Measurements from ENCODE around the gene UGT1A10. TPM values are rescaled to one million over a fixed set of nuclear protein-coding genes. Genes with fewer than 3 reads are reported as not detected.
"Not testable (repeated sequence)": the region's sequence is repeated elsewhere in the genome, so short reads cannot be mapped to it uniquely, and the experiment has no call there.

UGT1A10 gene
- total RNA-seq, result not detected

- not testable (repeated sequence) for H3K9me3 Mint-ChIP-seq, H3K27ac Mint-ChIP-seq, H3K36me3 Mint-ChIP-seq, H3K4me1 Mint-ChIP-seq, DNase-seq, H3K4me3 Mint-ChIP-seq
- peaks cover 19% of the 10 kb centered on the region for H3K27me3 Mint-ChIP-seq
Measured at GRCh38 chr2:233636306-233636705, at the start of gene UGT1A10. TSS of gene UGT1A10 (plus strand) at chr2:233636448. CDS start at chr2:233636523, 75 bp downstream.

GRCh38 chr2:233588400-233588799 lies 47.8 kb upstream of the UGT1A10 start:
- no peak for DNase-seq
- Mint-ChIP-seq H3K27ac (no peak overlapping the region), H3K9me3 (no peaks in the 10 kb centered on the region), H3K27me3 (peaks cover 24% of the 10 kb centered on the region), H3K4me1 (peaks cover 3% of the 10 kb centered on the region), H3K4me3 (no peak overlapping the region), H3K36me3 (no peaks in the 10 kb centered on the region)

GRCh38 chr2:233592706-233593105 lies 43.5 kb upstream of the UGT1A10 start:
- H3K27ac Mint-ChIP-seq, H3K36me3 Mint-ChIP-seq, H3K27me3 Mint-ChIP-seq, DNase-seq, H3K9me3 Mint-ChIP-seq, H3K4me3 Mint-ChIP-seq, H3K4me1 Mint-ChIP-seq: not testable (repeated sequence)

GRCh38 chr2:233593201-233593600 lies 43.0 kb upstream of the UGT1A10 start:
- no peak for DNase-seq
- Mint-ChIP-seq H3K36me3 (no peaks in the 10 kb centered on the region), H3K4me1 (no peaks in the 10 kb centered on the region), H3K4me3 (no peak overlapping the region), H3K27me3 (peaks cover 5% of the 10 kb centered on the region), H3K27ac (no peak overlapping the region), H3K9me3 (no peaks in the 10 kb centered on the region)

GRCh38 chr2:233597522-233597921 lies 38.7 kb upstream of the UGT1A10 start:
- H3K9me3 Mint-ChIP-seq, result no peaks in the 10 kb centered on the region
- peaks cover 13% of the 10 kb centered on the region for H3K27me3 Mint-ChIP-seq
- no peaks in the 10 kb centered on the region for H3K36me3 Mint-ChIP-seq
- no peaks in the 10 kb centered on the region for H3K4me1 Mint-ChIP-seq
- no peak overlapping the region for H3K4me3 Mint-ChIP-seq
- DNase-seq, result no peak
- H3K27ac Mint-ChIP-seq, result no peak overlapping the region

GRCh38 chr2:233598952-233599351 lies 37.3 kb upstream of the UGT1A10 start:
- Mint-ChIP-seq H3K9me3 (no peaks in the 10 kb centered on the region), H3K4me3 (no peak overlapping the region)

GRCh38 chr2:233600386-233600785 lies 35.9 kb upstream of the UGT1A10 start:
- H3K4me3 Mint-ChIP-seq, result no peak overlapping the region
- no peaks in the 10 kb centered on the region for H3K4me1 Mint-ChIP-seq
- no peak for DNase-seq
- no peaks in the 10 kb centered on the region for H3K9me3 Mint-ChIP-seq
- no peaks in the 10 kb centered on the region for H3K36me3 Mint-ChIP-seq
- H3K27me3 Mint-ChIP-seq, result peaks cover 16% of the 10 kb centered on the region
- H3K27ac Mint-ChIP-seq, result no peak overlapping the region

More at GRCh38 chr2:233598952-233599351, 37.3 kb upstream of the UGT1A10 start:
- H3K36me3 Mint-ChIP-seq, result no peaks in the 10 kb centered on the region
- peaks cover 16% of the 10 kb centered on the region for H3K27me3 Mint-ChIP-seq
- no peaks in the 10 kb centered on the region for H3K4me1 Mint-ChIP-seq
- DNase-seq, result no peak
- H3K27ac Mint-ChIP-seq, result no peak overlapping the region

GRCh38 chr2:233602076-233602475 lies 34.2 kb upstream of the UGT1A10 start:
- no peaks in the 10 kb centered on the region for H3K36me3 Mint-ChIP-seq
- H3K27ac Mint-ChIP-seq, result no peak overlapping the region
- H3K4me1 Mint-ChIP-seq, result no peaks in the 10 kb centered on the region
- H3K9me3 Mint-ChIP-seq, result peaks cover 1% of the 10 kb centered on the region
- no peak for DNase-seq
- H3K4me3 Mint-ChIP-seq, result no peak overlapping the region
- peaks cover 16% of the 10 kb centered on the region for H3K27me3 Mint-ChIP-seq

- Mint-ChIP-seq H3K4me1 (no peaks in the 10 kb centered on the region), H3K27ac (no peak overlapping the region), H3K36me3 (no peaks in the 10 kb centered on the region), H3K9me3 (peaks cover 1% of the 10 kb centered on the region), H3K27me3 (peaks cover 16% of the 10 kb centered on the region), H3K4me3 (no peak overlapping the region)
- DNase-seq, result no peak
Measured at GRCh38 chr2:233603520-233603919, 32.7 kb upstream of the UGT1A10 start.

GRCh38 chr2:233604826-233605225 lies 31.4 kb upstream of the UGT1A10 start:
- no peak for DNase-seq
- H3K9me3 Mint-ChIP-seq, result peaks cover 1% of the 10 kb centered on the region
- no peak overlapping the region for H3K4me3 Mint-ChIP-seq
- H3K27ac Mint-ChIP-seq, result no peak overlapping the region
- H3K4me1 Mint-ChIP-seq, result no peaks in the 10 kb centered on the region
- peaks cover 16% of the 10 kb centered on the region for H3K27me3 Mint-ChIP-seq
- no peaks in the 10 kb centered on the region for H3K36me3 Mint-ChIP-seq

GRCh38 chr2:233605680-233606079 lies 30.6 kb upstream of the UGT1A10 start:
- no peaks in the 10 kb centered on the region for H3K36me3 Mint-ChIP-seq

GRCh38 chr2:233611284-233611683 lies 25.0 kb upstream of the UGT1A10 start:
- peaks cover 2% of the 10 kb centered on the region for H3K36me3 Mint-ChIP-seq
- H3K27ac Mint-ChIP-seq, result no peak overlapping the region
- H3K4me1 Mint-ChIP-seq, result no peaks in the 10 kb centered on the region
- H3K27me3 Mint-ChIP-seq, result peaks cover 13% of the 10 kb centered on the region
- H3K4me3 Mint-ChIP-seq, result no peak overlapping the region
- peaks cover 14% of the 10 kb centered on the region for H3K9me3 Mint-ChIP-seq
- DNase-seq, result no peak

More at GRCh38 chr2:233605680-233606079, 30.6 kb upstream of the UGT1A10 start:
- Mint-ChIP-seq H3K27ac (no peak overlapping the region), H3K4me3 (no peak overlapping the region), H3K9me3 (peaks cover 4% of the 10 kb centered on the region), H3K4me1 (no peaks in the 10 kb centered on the region), H3K27me3 (peaks cover 9% of the 10 kb centered on the region)
- no peak for DNase-seq

- DNase-seq, H3K4me1 Mint-ChIP-seq, H3K4me3 Mint-ChIP-seq, H3K36me3 Mint-ChIP-seq, H3K27ac Mint-ChIP-seq, H3K9me3 Mint-ChIP-seq: not testable (repeated sequence)
- peaks cover 16% of the 10 kb centered on the region for H3K27me3 Mint-ChIP-seq
Measured at GRCh38 chr2:233617476-233617875, 18.8 kb upstream of the UGT1A10 start, which contains the start of gene UGT1A8. TSS of gene UGT1A8 (plus strand) at chr2:233617633. CDS start at chr2:233617708, 75 bp downstream.

- Mint-ChIP-seq H3K4me1 (no peaks in the 10 kb centered on the region), H3K4me3 (no peak overlapping the region), H3K9me3 (peaks cover 2% of the 10 kb centered on the region), H3K27ac (no peak overlapping the region), H3K36me3 (no peaks in the 10 kb centered on the region), H3K27me3 (peaks cover 11% of the 10 kb centered on the region)
- no peak for DNase-seq
Measured at GRCh38 chr2:233620204-233620603, 16.0 kb upstream of the UGT1A10 start.

GRCh38 chr2:233621863-233622262 lies 14.4 kb upstream of the UGT1A10 start:
- not testable (repeated sequence) for H3K9me3 Mint-ChIP-seq, H3K4me1 Mint-ChIP-seq, DNase-seq, H3K36me3 Mint-ChIP-seq, H3K27ac Mint-ChIP-seq, H3K27me3 Mint-ChIP-seq, H3K4me3 Mint-ChIP-seq

GRCh38 chr2:233627331-233628025 lies 8.8 kb upstream of the UGT1A10 start:
- H3K27ac Mint-ChIP-seq, result no peak overlapping the region
- H3K4me3 Mint-ChIP-seq, result no peak overlapping the region
- H3K27me3 Mint-ChIP-seq, result peaks cover 6% of the 10 kb centered on the region
- H3K4me1 Mint-ChIP-seq, result no peaks in the 10 kb centered on the region
- H3K36me3 Mint-ChIP-seq, result no peaks in the 10 kb centered on the region
- H3K9me3 Mint-ChIP-seq, result peaks cover 14% of the 10 kb centered on the region
- DNase-seq, result no peak
